GM23338 (cell line): ENCODE results near the gene RAB36. TPM values are rescaled to one million over a fixed set of nuclear protein-coding genes. Genes with fewer than 3 reads are reported as not detected.

ENCODE experiments used
- ATAC-seq: fragments of 200-7000 bp; cut with Tn5 transposase; 3 replicates; pipeline ENCODE4 v1.9.1; 2020
- DNase-seq: peaks from one replicate; pipeline ENCODE4 v3.0.0-alpha.2; 2015; ENCODE audit warnings: low spot score
- H2AFZ ChIP-seq: fragments of 200-600 bp; sonication (generic); 2 replicates; pipeline ENCODE4 v1.8.0; 2016; ENCODE audit warnings: antibody characterized with exemption, mild to moderate bottlenecking, moderate library complexity
- H3F3A ChIP-seq: fragments of 200-600 bp; sonication (generic); replicated peaks from 2 replicates; pipeline ENCODE4 v1.8.0; 2017; ENCODE audit warnings: antibody characterized with exemption, mixed run types, low read depth
- H3K27ac ChIP-seq: fragments of 200-600 bp; sonication (generic); 2 replicates; pipeline ENCODE4 v1.6.1; 2016; ENCODE audit warnings: low read depth
- H3K27me3 ChIP-seq: fragments of 200-600 bp; sonication (generic); 2 replicates; pipeline ENCODE4 v1.8.0; 2016; ENCODE audit warnings: mild to moderate bottlenecking, mixed run types, moderate library complexity; ENCODE audit not compliant: insufficient read depth
- H3K36me3 ChIP-seq: fragments of 200-600 bp; sonication (generic); 2 replicates; pipeline ENCODE4 v1.8.0; 2016; ENCODE audit warnings: mild to moderate bottlenecking; ENCODE audit not compliant: insufficient read depth
- H3K4me1 ChIP-seq: fragments of 200-600 bp; sonication (generic); 2 replicates; pipeline ENCODE4 v1.8.0; 2016; ENCODE audit warnings: mild to moderate bottlenecking, moderate library complexity; ENCODE audit not compliant: insufficient read depth
- H3K4me2 ChIP-seq: fragments of 200-600 bp; sonication (generic); 2 replicates; pipeline ENCODE4 v1.7.1; 2017; ENCODE audit warnings: mixed run types
- H3K4me3 ChIP-seq: fragments of 200-600 bp; sonication (generic); 2 replicates; pipeline ENCODE4 v1.6.1; 2016; ENCODE audit warnings: mixed run types
- H3K79me2 ChIP-seq: fragments of 200-600 bp; sonication (generic); replicated peaks from 2 replicates; pipeline ENCODE4 v1.8.0; 2017; ENCODE audit warnings: mild to moderate bottlenecking; ENCODE audit not compliant: insufficient read depth
- H3K9me2 ChIP-seq: fragments of 200-600 bp; sonication (generic); 2 replicates; pipeline ENCODE4 v1.8.0; 2017; ENCODE audit not compliant: insufficient read depth
- H4K20me1 ChIP-seq: fragments of 200-600 bp; sonication (generic); replicated peaks from 2 replicates; pipeline ENCODE4 v1.8.0; 2017; ENCODE audit warnings: mild to moderate bottlenecking; ENCODE audit not compliant: insufficient read depth
- H3K27ac Mint-ChIP-seq: 2 replicates; pipeline ENCODE4 v1.8.0; 2020; ENCODE audit warnings: inconsistent platforms, mild to moderate bottlenecking, moderate library complexity, mixed read lengths
- H3K27me3 Mint-ChIP-seq: 3 replicates; pipeline ENCODE4 v1.8.0; 2022; ENCODE audit warnings: low read depth, mild to moderate bottlenecking, moderate library complexity, mixed read lengths, inconsistent platforms; ENCODE audit not compliant: insufficient read depth, poor library complexity
- H3K36me3 Mint-ChIP-seq: 3 replicates; pipeline ENCODE4 v1.8.0; 2021; ENCODE audit warnings: low read depth, mild to moderate bottlenecking, inconsistent platforms, moderate library complexity, mixed read lengths
- H3K4me1 Mint-ChIP-seq: 3 replicates; pipeline ENCODE4 v1.8.0; 2020; ENCODE audit warnings: mild to moderate bottlenecking, inconsistent platforms, mixed read lengths
- H3K4me3 Mint-ChIP-seq: 3 replicates; pipeline ENCODE4 v1.8.0; 2021; ENCODE audit warnings: moderate library complexity, mild to moderate bottlenecking, inconsistent platforms, mixed read lengths
- H3K9me3 Mint-ChIP-seq: 3 replicates; pipeline ENCODE4 v1.8.0; 2020; ENCODE audit warnings: moderate library complexity, mild to moderate bottlenecking, inconsistent platforms, mixed read lengths
- CREB1 ChIP-seq: fragments of 250-450 bp; sonication (Bioruptor Pico); IDR thresholded peaks from 2 replicates; pipeline ENCODE4 v1.5.0; 2020; ENCODE audit warnings: low read depth, mild to moderate bottlenecking, moderate library complexity
- EZH2 ChIP-seq: fragments of 200-600 bp; sonication (generic); IDR thresholded peaks from one replicate; pipeline ENCODE4 v1.8.0; 2017; ENCODE audit warnings: antibody characterized with exemption, mild to moderate bottlenecking, low read depth; ENCODE audit not compliant: unreplicated experiment
- EZH2phosphoT487 ChIP-seq: fragments of 200-600 bp; sonication (generic); IDR thresholded peaks from one replicate; pipeline ENCODE4 v1.8.1; 2018; ENCODE audit warnings: antibody characterized with exemption; ENCODE audit not compliant: unreplicated experiment
- JUNB ChIP-seq: IDR thresholded peaks from one replicate; pipeline ENCODE4 v1.6.1; 2016; ENCODE audit warnings: antibody characterized with exemption; ENCODE audit not compliant: unreplicated experiment
- NANOG ChIP-seq: IDR thresholded peaks from 2 replicates; pipeline ENCODE4 v1.6.1; 2016; ENCODE audit warnings: antibody characterized with exemption, borderline replicate concordance
- POLR2AphosphoS5 ChIP-seq: IDR thresholded peaks from 2 replicates; pipeline ENCODE4 v1.6.1; 2016; ENCODE audit warnings: antibody characterized with exemption, low read depth
- STAT1 ChIP-seq: IDR thresholded peaks from one replicate; pipeline ENCODE4 v1.6.1; 2016; ENCODE audit warnings: antibody characterized with exemption; ENCODE audit not compliant: unreplicated experiment
- ZNF114 ChIP-seq: fragments of 250-450 bp; sonication (Bioruptor Pico); IDR thresholded peaks from 2 replicates; pipeline ENCODE4 v1.5.0; 2020; ENCODE audit warnings: mild to moderate bottlenecking, moderate library complexity
- ZNF331 ChIP-seq: fragments of 250-450 bp; sonication (Bioruptor Pico); IDR thresholded peaks from 2 replicates; pipeline ENCODE4 v1.5.0; 2020; ENCODE audit warnings: low read depth, mild to moderate bottlenecking, moderate library complexity
- polyA plus RNA-seq: library from polyadenylated mRNA; unstranded; fragments of >200 nt; fragmentation: Nextera tagmentation; extraction: Ambion mirVana; gene quantifications from 2 replicates; pipeline ENCODE4 v1.2.1, GENCODE V29; 2016
- total RNA-seq: library from RNA; depleted of rRNA; stranded (reverse); fragments of >200 nt; shearing (Covaris generic); gene quantifications from 2 replicates; pipeline ENCODE4 v1.2.3, GENCODE V29; 2014
- TF ChIP-seq, protein P1 (sequence below): fragments of 250-450 bp; sonication (Bioruptor Pico); IDR thresholded peaks from 2 replicates; pipeline ENCODE4 v1.5.0; 2020; ENCODE audit warnings: mild to moderate bottlenecking, moderate library complexity
- TF ChIP-seq, protein P2 (sequence below): IDR thresholded peaks from 2 replicates; pipeline ENCODE4 v1.6.1; 2016; ENCODE audit warnings: antibody characterized with exemption
- TF ChIP-seq, protein P3 (sequence below): IDR thresholded peaks from one replicate; pipeline ENCODE4 v1.6.1; 2018; ENCODE audit warnings: antibody characterized with exemption; ENCODE audit not compliant: unreplicated experiment
- TF ChIP-seq, protein P4 (sequence below), 2 experiments: fragments of 200-600 bp in 1 of 2; sonication (generic) in 1 of 2; conservative IDR thresholded peaks; 2 replicates each; pipeline versions ENCODE4 v1.5.1 to v1.6.1; 2016 to 2017; ENCODE audit warnings: antibody characterized with exemption in 2 of 2, low read depth in 2 of 2, mild to moderate bottlenecking in 2 of 2, moderate library complexity in 1 of 2

Gene RAB36
- total and polyA plus RNA-seq, 2 experiments from 2014 or later = 0.58 to 1.2 TPM

- no peaks in the 10 kb centered on the region; the same call in 2 of the 3 replicates for H3K36me3 Mint-ChIP-seq
- H3K27ac ChIP-seq = no peak overlapping the region
- H3K4me3 Mint-ChIP-seq = no peak overlapping the region
- no peak overlapping the region for H3K27ac Mint-ChIP-seq
- no peak overlapping the region for H2AFZ ChIP-seq
- H3K27me3 ChIP-seq = no peaks in the 10 kb centered on the region
- no peaks in the 10 kb centered on the region for H3K9me3 Mint-ChIP-seq
- H3F3A ChIP-seq = no peaks in the 10 kb centered on the region
- no peak overlapping the region for H3K4me3 ChIP-seq
- TF ChIP-seq ZNF114 (CRISPR knock-in tag) (no peak), NANOG (no peak), CREB1 (no peak), JUNB (no peak), EZH2phosphoT487 (no peak), STAT1 (no peak), ZNF331 (CRISPR knock-in tag) (no peak), POLR2AphosphoS5 (no peak), EZH2 (no peak)
- TF ChIP-seq, protein P1, sequence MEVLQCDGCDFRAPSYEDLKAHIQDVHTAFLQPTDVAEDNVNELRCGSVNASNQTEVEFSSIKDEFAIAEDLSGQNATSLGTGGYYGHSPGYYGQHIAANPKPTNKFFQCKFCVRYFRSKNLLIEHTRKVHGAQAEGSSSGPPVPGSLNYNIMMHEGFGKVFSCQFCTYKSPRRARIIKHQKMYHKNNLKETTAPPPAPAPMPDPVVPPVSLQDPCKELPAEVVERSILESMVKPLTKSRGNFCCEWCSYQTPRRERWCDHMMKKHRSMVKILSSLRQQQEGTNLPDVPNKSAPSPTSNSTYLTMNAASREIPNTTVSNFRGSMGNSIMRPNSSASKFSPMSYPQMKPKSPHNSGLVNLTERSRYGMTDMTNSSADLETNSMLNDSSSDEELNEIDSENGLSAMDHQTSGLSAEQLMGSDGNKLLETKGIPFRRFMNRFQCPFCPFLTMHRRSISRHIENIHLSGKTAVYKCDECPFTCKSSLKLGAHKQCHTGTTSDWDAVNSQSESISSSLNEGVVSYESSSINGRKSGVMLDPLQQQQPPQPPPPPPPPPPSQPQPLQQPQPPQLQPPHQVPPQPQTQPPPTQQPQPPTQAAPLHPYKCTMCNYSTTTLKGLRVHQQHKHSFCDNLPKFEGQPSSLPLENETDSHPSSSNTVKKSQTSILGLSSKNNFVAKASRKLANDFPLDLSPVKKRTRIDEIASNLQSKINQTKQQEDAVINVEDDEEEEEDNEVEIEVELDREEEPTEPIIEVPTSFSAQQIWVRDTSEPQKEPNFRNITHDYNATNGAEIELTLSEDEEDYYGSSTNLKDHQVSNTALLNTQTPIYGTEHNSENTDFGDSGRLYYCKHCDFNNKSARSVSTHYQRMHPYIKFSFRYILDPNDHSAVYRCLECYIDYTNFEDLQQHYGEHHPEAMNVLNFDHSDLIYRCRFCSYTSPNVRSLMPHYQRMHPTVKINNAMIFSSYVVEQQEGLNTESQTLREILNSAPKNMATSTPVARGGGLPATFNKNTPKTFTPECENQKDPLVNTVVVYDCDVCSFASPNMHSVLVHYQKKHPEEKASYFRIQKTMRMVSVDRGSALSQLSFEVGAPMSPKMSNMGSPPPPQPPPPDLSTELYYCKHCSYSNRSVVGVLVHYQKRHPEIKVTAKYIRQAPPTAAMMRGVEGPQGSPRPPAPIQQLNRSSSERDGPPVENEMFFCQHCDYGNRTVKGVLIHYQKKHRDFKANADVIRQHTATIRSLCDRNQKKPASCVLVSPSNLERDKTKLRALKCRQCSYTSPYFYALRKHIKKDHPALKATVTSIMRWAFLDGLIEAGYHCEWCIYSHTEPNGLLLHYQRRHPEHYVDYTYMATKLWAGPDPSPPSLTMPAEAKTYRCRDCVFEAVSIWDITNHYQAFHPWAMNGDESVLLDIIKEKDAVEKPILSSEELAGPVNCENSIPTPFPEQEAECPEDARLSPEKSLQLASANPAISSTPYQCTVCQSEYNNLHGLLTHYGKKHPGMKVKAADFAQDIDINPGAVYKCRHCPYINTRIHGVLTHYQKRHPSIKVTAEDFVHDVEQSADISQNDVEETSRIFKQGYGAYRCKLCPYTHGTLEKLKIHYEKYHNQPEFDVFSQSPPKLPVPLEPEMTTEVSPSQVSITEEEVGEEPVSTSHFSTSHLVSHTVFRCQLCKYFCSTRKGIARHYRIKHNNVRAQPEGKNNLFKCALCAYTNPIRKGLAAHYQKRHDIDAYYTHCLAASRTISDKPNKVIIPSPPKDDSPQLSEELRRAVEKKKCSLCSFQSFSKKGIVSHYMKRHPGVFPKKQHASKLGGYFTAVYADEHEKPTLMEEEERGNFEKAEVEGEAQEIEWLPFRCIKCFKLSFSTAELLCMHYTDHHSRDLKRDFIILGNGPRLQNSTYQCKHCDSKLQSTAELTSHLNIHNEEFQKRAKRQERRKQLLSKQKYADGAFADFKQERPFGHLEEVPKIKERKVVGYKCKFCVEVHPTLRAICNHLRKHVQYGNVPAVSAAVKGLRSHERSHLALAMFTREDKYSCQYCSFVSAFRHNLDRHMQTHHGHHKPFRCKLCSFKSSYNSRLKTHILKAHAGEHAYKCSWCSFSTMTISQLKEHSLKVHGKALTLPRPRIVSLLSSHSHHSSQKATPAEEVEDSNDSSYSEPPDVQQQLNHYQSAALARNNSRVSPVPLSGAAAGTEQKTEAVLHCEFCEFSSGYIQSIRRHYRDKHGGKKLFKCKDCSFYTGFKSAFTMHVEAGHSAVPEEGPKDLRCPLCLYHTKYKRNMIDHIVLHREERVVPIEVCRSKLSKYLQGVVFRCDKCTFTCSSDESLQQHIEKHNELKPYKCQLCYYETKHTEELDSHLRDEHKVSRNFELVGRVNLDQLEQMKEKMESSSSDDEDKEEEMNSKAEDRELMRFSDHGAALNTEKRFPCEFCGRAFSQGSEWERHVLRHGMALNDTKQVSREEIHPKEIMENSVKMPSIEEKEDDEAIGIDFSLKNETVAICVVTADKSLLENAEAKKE (CRISPR knock-in tag) = no peak
- TF ChIP-seq, protein P2, sequence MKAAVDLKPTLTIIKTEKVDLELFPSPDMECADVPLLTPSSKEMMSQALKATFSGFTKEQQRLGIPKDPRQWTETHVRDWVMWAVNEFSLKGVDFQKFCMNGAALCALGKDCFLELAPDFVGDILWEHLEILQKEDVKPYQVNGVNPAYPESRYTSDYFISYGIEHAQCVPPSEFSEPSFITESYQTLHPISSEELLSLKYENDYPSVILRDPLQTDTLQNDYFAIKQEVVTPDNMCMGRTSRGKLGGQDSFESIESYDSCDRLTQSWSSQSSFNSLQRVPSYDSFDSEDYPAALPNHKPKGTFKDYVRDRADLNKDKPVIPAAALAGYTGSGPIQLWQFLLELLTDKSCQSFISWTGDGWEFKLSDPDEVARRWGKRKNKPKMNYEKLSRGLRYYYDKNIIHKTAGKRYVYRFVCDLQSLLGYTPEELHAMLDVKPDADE = no peak
- TF ChIP-seq, protein P3, sequence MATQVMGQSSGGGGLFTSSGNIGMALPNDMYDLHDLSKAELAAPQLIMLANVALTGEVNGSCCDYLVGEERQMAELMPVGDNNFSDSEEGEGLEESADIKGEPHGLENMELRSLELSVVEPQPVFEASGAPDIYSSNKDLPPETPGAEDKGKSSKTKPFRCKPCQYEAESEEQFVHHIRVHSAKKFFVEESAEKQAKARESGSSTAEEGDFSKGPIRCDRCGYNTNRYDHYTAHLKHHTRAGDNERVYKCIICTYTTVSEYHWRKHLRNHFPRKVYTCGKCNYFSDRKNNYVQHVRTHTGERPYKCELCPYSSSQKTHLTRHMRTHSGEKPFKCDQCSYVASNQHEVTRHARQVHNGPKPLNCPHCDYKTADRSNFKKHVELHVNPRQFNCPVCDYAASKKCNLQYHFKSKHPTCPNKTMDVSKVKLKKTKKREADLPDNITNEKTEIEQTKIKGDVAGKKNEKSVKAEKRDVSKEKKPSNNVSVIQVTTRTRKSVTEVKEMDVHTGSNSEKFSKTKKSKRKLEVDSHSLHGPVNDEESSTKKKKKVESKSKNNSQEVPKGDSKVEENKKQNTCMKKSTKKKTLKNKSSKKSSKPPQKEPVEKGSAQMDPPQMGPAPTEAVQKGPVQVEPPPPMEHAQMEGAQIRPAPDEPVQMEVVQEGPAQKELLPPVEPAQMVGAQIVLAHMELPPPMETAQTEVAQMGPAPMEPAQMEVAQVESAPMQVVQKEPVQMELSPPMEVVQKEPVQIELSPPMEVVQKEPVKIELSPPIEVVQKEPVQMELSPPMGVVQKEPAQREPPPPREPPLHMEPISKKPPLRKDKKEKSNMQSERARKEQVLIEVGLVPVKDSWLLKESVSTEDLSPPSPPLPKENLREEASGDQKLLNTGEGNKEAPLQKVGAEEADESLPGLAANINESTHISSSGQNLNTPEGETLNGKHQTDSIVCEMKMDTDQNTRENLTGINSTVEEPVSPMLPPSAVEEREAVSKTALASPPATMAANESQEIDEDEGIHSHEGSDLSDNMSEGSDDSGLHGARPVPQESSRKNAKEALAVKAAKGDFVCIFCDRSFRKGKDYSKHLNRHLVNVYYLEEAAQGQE = no peak
- TF ChIP-seq, protein P4, sequence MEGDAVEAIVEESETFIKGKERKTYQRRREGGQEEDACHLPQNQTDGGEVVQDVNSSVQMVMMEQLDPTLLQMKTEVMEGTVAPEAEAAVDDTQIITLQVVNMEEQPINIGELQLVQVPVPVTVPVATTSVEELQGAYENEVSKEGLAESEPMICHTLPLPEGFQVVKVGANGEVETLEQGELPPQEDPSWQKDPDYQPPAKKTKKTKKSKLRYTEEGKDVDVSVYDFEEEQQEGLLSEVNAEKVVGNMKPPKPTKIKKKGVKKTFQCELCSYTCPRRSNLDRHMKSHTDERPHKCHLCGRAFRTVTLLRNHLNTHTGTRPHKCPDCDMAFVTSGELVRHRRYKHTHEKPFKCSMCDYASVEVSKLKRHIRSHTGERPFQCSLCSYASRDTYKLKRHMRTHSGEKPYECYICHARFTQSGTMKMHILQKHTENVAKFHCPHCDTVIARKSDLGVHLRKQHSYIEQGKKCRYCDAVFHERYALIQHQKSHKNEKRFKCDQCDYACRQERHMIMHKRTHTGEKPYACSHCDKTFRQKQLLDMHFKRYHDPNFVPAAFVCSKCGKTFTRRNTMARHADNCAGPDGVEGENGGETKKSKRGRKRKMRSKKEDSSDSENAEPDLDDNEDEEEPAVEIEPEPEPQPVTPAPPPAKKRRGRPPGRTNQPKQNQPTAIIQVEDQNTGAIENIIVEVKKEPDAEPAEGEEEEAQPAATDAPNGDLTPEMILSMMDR (conservative IDR thresholded peaks at IDR 0.05; ENCODE audit: low read depth in 2 of 2) = no peak
- ATAC-seq (no peak), DNase-seq (no peak)
- H3K79me2 ChIP-seq = no peaks in the 10 kb centered on the region
- no peaks in the 10 kb centered on the region for H4K20me1 ChIP-seq
- H3K9me2 ChIP-seq = no peaks in the 10 kb centered on the region
- H3K27me3 Mint-ChIP-seq = peaks cover 9% of the 10 kb centered on the region
- H3K4me1 Mint-ChIP-seq = no peaks in the 10 kb centered on the region
- H3K4me2 ChIP-seq = no peak overlapping the region
- no peaks in the 10 kb centered on the region for H3K36me3 ChIP-seq
- no peaks in the 10 kb centered on the region for H3K4me1 ChIP-seq
Observed at GRCh38 chr22:23098230-23098705, 47.0 kb upstream of the RAB36 start.
